CD14-positive monocyte (primary cell): ENCODE results near the gene NOSIP. TPM values are rescaled to one million over a fixed set of nuclear protein-coding genes. Genes with fewer than 3 reads are reported as not detected.

Source experiments
- DNase-seq, 3 donors: peaks; one replicate each; pipeline ENCODE4 v3.0.0-alpha.2; 2011 to 2022
- H2AFZ ChIP-seq: 2 replicates; pipeline ENCODE4 v1.6.0; 2012; ENCODE audit warnings: mild to moderate bottlenecking, low read depth, low read length, inconsistent platforms; ENCODE audit not compliant: insufficient read depth, poor library complexity, severe bottlenecking
- H3K27ac ChIP-seq, 2 donors: 1 replicate in 1 of 2; 2 replicates in 1 of 2; pipeline ENCODE4 v1.5.1; 2012 to 2013; ENCODE audit warnings: low read length in 2 of 2, control low read depth in 1 of 2, inconsistent platforms in 1 of 2, low read depth in 1 of 2, mild to moderate bottlenecking in 1 of 2
- H3K27me3 ChIP-seq, 2 donors: one replicate each; pipeline versions ENCODE4 v1.6.0 to v1.6.1; 2011 to 2013; ENCODE audit warnings: low read length in 2 of 2; ENCODE audit not compliant: control insufficient read depth in 2 of 2, insufficient read depth in 2 of 2
- H3K36me3 ChIP-seq, 2 donors: replicated peaks in 1 of 2; 1 replicate in 1 of 2; 2 replicates in 1 of 2; pipeline versions ENCODE4 v1.5.1 to v1.6.1; 2012 to 2013; ENCODE audit warnings: low read length in 2 of 2, control low read depth in 1 of 2, inconsistent platforms in 1 of 2, mild to moderate bottlenecking in 1 of 2; ENCODE audit not compliant: insufficient read depth in 2 of 2, control insufficient read depth in 1 of 2
- H3K4me1 ChIP-seq, 2 donors: 1 replicate in 1 of 2; 2 replicates in 1 of 2; pipeline versions ENCODE4 v1.5.1 to v1.6.1; 2012 to 2013; ENCODE audit warnings: low read length in 2 of 2, control low read depth in 1 of 2, inconsistent platforms in 1 of 2, mild to moderate bottlenecking in 1 of 2, moderate library complexity in 1 of 2; ENCODE audit not compliant: insufficient read depth in 2 of 2, control insufficient read depth in 1 of 2
- H3K4me2 ChIP-seq: replicated peaks from 2 replicates; pipeline ENCODE3; 2012; ENCODE audit warnings: low read length, moderate library complexity, mild to moderate bottlenecking; ENCODE audit not compliant: poor library complexity, severe bottlenecking; ENCODE audit errors: extremely low read depth
- H3K4me3 ChIP-seq, 3 experiments: fragments of 200-600 bp in 1 of 3; sonication (generic) in 1 of 3; replicated peaks in 1 of 3; 1 replicate in 2 of 3; 2 replicates in 1 of 3; pipeline ENCODE4 v1.5.1; 2011 to 2013; ENCODE audit warnings: low read length in 3 of 3, mild to moderate bottlenecking in 3 of 3, control low read depth in 2 of 3, low read depth in 2 of 3, inconsistent platforms in 1 of 3, moderate library complexity in 1 of 3
- H3K79me2 ChIP-seq: 2 replicates; pipeline ENCODE4 v1.6.0; 2012; ENCODE audit warnings: mild to moderate bottlenecking, control low read depth, inconsistent platforms, low read length, moderate library complexity; ENCODE audit not compliant: insufficient read depth
- H3K9ac ChIP-seq: 2 replicates; pipeline ENCODE4 v1.6.0; 2017; ENCODE audit warnings: low read length, mild to moderate bottlenecking; ENCODE audit not compliant: insufficient read depth, poor library complexity, severe bottlenecking
- H3K9me3 ChIP-seq, 2 donors: replicated peaks in 1 of 2; 1 replicate in 1 of 2; 2 replicates in 1 of 2; pipeline versions ENCODE4 v1.5.1 to v1.6.1; 2012 to 2013; ENCODE audit warnings: low read length in 2 of 2, control low read depth in 1 of 2; ENCODE audit not compliant: control insufficient read depth in 1 of 2, insufficient read depth in 1 of 2
- H4K20me1 ChIP-seq: 2 replicates; pipeline ENCODE4 v1.6.0; 2012; ENCODE audit warnings: mild to moderate bottlenecking, low read length, control low read depth, moderate library complexity; ENCODE audit not compliant: insufficient read depth
- H3K27ac Mint-ChIP-seq, 7 donors: one replicate each; pipeline ENCODE4 v1.8.0; 2020; ENCODE audit warnings: mild to moderate bottlenecking in 7 of 7, mixed read lengths in 7 of 7, moderate library complexity in 6 of 7, inconsistent platforms in 2 of 7
- H3K27me3 Mint-ChIP-seq, 3 donors: one replicate each; pipeline ENCODE4 v1.8.0; 2021 to 2022; ENCODE audit warnings: low read depth in 3 of 3, mild to moderate bottlenecking in 3 of 3, mixed read lengths in 3 of 3, moderate library complexity in 3 of 3, inconsistent platforms in 1 of 3
- H3K36me3 Mint-ChIP-seq, 2 donors: one replicate each; pipeline ENCODE4 v1.8.0; 2020; ENCODE audit warnings: mixed read lengths in 2 of 2, inconsistent platforms in 1 of 2, mild to moderate bottlenecking in 1 of 2
- H3K4me1 Mint-ChIP-seq: one replicate; pipeline ENCODE4 v1.8.0; 2020; ENCODE audit warnings: mild to moderate bottlenecking, mixed read lengths
- H3K4me3 Mint-ChIP-seq, 2 donors: one replicate each; pipeline ENCODE4 v1.8.0; 2020; ENCODE audit warnings: mild to moderate bottlenecking in 2 of 2, mixed read lengths in 2 of 2, moderate library complexity in 1 of 2
- H3K9me3 Mint-ChIP-seq, 7 donors: one replicate each; pipeline ENCODE4 v1.8.0; 2020 to 2022; ENCODE audit warnings: mixed read lengths in 7 of 7, mild to moderate bottlenecking in 6 of 7, moderate library complexity in 6 of 7, inconsistent platforms in 2 of 7
- WGBS: methylation state at CpG from one replicate; pipeline ENCODE4 v1.1.5; 2013; ENCODE audit warnings: missing lambda C conversion rate; ENCODE audit not compliant: insufficient coverage; 5-methylcytosine and 5-hydroxymethylcytosine counted together
- intact Hi-C, 2 donors: fragments of 100-400 bp; cut with micrococcal nuclease; formaldehyde crosslinking; loops; one replicate each; pipeline versions ENCODE4 v1.15.0 to v1.15.1; 2023
- polyA plus RNA-seq, 3 donors: library from polyadenylated mRNA; depleted of rRNA in 1 of 3; unstranded in 2 of 3; stranded (reverse) in 1 of 3; fragments of 300-500 nt in 2 of 3; fragments of >200 nt in 1 of 3; fragmentation: Illumina TruSeq in 2 of 3; gene quantifications; 1 replicate in 2 of 3; 2 replicates in 1 of 3; pipeline ENCODE4 v1.2.3, GENCODE V29; 2012 to 2021
- TF ChIP-seq, protein P1 (sequence below): fragments of 200-600 bp; IDR thresholded peaks from one replicate; pipeline ENCODE4 v1.8.0; 2022; ENCODE audit warnings: antibody characterized with exemption, mild to moderate bottlenecking

The NOSIP gene
- polyA plus RNA-seq, 3 donors, result 63.4 to 120 (median 96.4) TPM

GRCh38 chr19:49615861-49616260 lies 35.5 kb upstream of the NOSIP start:
- Histone ChIP-seq H3K9me3 (no peaks in the 10 kb centered on the region), H3K79me2 (peaks cover 36% of the 10 kb centered on the region), H3K27me3 (no peaks in the 10 kb centered on the region), H3K36me3 (peaks cover 60 to 74% of the 10 kb centered on the region in 2 donors), H3K27ac (no peak overlapping the region), H2AFZ (no peak overlapping the region), H3K4me1 (peaks cover 5 to 19% of the 10 kb centered on the region in 2 donors), H4K20me1 (peaks cover 72% of the 10 kb centered on the region), H3K9ac (no peak overlapping the region), H3K4me3 (no peak overlapping the region), H3K4me2 (no peak overlapping the region)
- H3K36me3 Mint-ChIP-seq, result peaks cover 47 to 80% of the 10 kb centered on the region in 2 donors
- WGBS, result 94% methylated on average over 12 of the region's 23 CpGs
- H3K9me3 Mint-ChIP-seq, result peaks cover 0 to 6% (median 0%) of the 10 kb centered on the region in 7 donors
- no peak overlapping the region for H3K4me3 Mint-ChIP-seq
- peak overlapping the region in 2 of 7 donors; percentile 50 to 66 for H3K27ac Mint-ChIP-seq
- TF ChIP-seq, protein P1, sequence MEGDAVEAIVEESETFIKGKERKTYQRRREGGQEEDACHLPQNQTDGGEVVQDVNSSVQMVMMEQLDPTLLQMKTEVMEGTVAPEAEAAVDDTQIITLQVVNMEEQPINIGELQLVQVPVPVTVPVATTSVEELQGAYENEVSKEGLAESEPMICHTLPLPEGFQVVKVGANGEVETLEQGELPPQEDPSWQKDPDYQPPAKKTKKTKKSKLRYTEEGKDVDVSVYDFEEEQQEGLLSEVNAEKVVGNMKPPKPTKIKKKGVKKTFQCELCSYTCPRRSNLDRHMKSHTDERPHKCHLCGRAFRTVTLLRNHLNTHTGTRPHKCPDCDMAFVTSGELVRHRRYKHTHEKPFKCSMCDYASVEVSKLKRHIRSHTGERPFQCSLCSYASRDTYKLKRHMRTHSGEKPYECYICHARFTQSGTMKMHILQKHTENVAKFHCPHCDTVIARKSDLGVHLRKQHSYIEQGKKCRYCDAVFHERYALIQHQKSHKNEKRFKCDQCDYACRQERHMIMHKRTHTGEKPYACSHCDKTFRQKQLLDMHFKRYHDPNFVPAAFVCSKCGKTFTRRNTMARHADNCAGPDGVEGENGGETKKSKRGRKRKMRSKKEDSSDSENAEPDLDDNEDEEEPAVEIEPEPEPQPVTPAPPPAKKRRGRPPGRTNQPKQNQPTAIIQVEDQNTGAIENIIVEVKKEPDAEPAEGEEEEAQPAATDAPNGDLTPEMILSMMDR, result no peak
- DNase-seq, result no peak
- intact Hi-C loops, result no loop called here
- H3K27me3 Mint-ChIP-seq, result no peaks in the 10 kb centered on the region
- H3K4me1 Mint-ChIP-seq, result peaks cover 18% of the 10 kb centered on the region

DNA sequence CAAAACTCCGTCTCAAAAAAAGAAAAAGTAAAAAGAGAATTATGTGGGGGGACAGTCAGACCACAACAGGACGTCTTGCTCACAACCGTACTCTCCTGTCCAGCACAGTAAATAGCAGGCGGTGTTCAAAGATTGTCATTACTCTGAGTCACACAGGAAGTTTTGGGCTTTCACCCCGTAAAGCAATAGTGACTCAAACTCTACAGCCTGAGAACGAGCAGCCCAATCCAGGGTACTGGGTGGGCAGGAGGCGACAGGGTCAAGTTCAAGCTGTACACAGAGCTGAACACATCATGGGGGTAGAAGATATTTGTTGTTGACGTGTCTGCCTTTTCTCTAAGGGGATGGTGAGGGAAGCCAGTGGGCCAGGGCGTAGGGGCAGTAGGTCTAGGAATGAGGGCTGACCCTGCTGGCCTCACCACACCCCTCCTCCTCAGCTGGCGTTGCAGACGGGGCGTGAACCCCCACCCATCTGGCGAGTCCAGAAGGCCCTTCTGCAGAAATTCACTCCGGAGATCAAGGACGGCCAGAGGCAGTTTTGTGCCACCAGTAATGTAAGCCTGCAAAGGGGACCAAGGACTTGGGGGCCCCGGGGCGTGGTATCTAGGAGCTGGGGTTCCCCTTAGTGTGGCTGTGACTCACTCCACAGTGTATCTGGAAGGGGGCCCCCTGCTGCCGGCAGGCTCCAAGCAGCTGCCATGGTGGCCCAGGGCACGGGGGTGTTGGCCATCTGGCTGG lies 33.9 kb upstream of the NOSIP start:
- TF ChIP-seq, protein P1, result peak; percentile 11
- intact Hi-C loops, result no loop called here
- peaks cover 5 to 19% of the 10 kb centered on the region in 2 donors for H3K4me1 ChIP-seq
- H3K36me3 ChIP-seq, result peaks cover 51 to 76% of the 10 kb centered on the region in 2 donors
- H3K27me3 ChIP-seq, result no peaks in the 10 kb centered on the region
- no peaks in the 10 kb centered on the region for H3K9me3 ChIP-seq
- DNase-seq, result peak in 1 of 3 donors; percentile 45
- H4K20me1 ChIP-seq, result peaks cover 76% of the 10 kb centered on the region
- peak overlapping the region in 1 of 2 donors; percentile 67 for H3K27ac ChIP-seq
- no peak overlapping the region for H3K4me2 ChIP-seq
- no peak overlapping the region for H3K4me3 Mint-ChIP-seq
- peaks cover 49 to 79% of the 10 kb centered on the region in 2 donors for H3K36me3 Mint-ChIP-seq
- no peak overlapping the region for H3K4me3 ChIP-seq
- peaks cover 51% of the 10 kb centered on the region for H3K79me2 ChIP-seq
- H3K4me1 Mint-ChIP-seq, result peaks cover 18% of the 10 kb centered on the region
- H3K27ac Mint-ChIP-seq, result peak overlapping the region; percentile 50 to 89 (median 78)
- 89% methylated on average over 5 of the region's 19 CpGs for WGBS
- H3K27me3 Mint-ChIP-seq, result no peaks in the 10 kb centered on the region
- H3K9me3 Mint-ChIP-seq, result peaks cover 0 to 6% (median 0%) of the 10 kb centered on the region in 7 donors
- H3K9ac ChIP-seq, result no peak overlapping the region
- no peak overlapping the region for H2AFZ ChIP-seq
